HG03432 (cell line): ENCODE data around the gene TMEM35A.
"Not testable (repeated sequence)": the region's sequence is repeated elsewhere in the genome, so short reads cannot be mapped to it uniquely, and the experiment has no call there.

ENCODE experiments used
- ATAC-seq: cut with Tn5 transposase; IDR thresholded peaks from one replicate; pipeline ENCODE4 v1.9.1; 2021; ENCODE audit warnings: mild to moderate bottlenecking, moderate library complexity; ENCODE audit not compliant: unreplicated experiment

TMEM35A gene, protein sequence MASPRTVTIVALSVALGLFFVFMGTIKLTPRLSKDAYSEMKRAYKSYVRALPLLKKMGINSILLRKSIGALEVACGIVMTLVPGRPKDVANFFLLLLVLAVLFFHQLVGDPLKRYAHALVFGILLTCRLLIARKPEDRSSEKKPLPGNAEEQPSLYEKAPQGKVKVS

DNA sequence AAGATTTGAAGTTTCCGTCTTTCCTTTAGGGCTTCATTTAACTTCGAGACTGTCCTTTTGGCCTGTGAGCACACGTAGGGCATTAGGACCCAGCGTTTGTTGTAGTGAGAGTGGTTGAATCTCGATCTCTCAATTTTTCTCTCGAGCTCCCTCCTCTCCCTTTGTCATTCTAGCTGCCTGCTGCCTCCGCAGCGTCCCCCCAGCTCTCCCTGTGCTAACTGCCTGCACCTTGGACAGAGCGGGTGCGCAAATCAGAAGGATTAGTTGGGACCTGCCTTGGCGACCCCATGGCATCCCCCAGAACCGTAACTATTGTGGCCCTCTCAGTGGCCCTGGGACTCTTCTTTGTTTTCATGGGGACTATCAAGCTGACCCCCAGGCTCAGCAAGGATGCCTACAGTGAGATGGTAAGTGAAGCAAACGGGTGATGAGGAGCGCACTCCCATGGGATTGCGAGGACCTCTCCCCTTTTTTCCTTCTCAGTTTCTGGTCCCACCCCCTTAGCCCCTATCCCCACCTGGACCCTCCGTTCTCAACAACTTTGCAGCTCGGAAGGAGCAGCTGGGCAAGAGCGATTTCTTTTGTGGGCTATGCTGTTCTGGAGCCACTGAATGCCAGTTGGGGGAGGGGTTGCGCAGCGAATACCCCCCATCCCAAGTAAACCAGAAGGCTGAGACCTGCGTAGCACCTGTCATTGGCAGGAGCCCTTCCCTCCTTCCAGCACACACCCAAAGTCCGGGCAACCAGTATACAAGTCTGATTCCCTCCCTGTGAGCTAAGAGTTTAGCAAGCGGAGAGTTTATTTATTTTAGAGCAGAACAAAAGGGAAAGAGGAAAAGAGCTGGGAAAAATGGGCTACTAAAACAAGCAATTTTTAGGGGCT, at the start of gene TMEM35A:
TSS of gene TMEM35A (plus strand) at position 164 of the 883 bp plus-strand sequence. CDS start at position 288, 124 bp downstream.
- ATAC-seq, result no peak

GRCh38 chrX:101029665-101030064, 49.0 kb upstream of the TMEM35A start:
- no peak for ATAC-seq

DNA sequence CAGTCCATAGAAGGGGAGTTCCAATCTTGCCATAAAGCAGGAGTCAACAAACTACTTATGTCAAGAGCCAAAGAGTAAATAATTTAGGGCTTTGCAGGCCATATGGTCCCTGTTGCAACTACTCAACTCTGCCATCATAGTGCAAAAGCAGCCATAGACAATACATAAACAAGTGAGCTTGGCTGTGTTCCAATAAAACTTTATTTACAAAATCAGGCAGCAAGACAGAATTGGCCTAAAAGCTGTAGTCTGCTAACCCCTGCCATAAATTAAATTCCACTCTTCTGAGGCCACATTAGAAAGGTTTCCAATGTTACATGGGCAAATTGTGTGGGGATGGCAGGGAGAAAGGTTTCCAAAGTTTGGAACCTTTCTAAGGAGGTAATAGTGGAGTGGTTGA, 41.4 kb upstream of the TMEM35A start:
- ATAC-seq, result no peak

GRCh38 chrX:101040197-101040596, 38.5 kb upstream of the TMEM35A start:
- ATAC-seq, result no peak

DNA sequence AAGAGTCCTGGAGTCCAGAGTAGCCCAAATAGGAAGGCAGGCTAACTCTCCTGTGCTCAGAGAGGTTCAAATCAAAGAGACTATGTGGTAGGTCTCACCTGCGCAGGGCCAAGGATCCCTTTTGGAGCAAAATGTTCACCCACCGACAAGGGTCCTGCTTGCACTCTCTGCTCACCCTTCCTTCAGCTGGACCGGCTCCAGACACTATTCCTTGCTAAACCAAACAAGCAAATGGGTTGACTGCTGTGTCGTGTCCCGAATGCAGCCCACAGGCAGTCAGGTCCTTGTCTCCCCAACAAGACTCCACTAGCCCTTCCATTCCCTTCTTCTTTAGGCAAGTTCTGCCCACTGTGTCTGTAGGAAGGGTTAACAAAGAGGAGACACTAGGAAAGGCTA, 27.5 kb upstream of the TMEM35A start:
- ATAC-seq, result peak; percentile 8

DNA sequence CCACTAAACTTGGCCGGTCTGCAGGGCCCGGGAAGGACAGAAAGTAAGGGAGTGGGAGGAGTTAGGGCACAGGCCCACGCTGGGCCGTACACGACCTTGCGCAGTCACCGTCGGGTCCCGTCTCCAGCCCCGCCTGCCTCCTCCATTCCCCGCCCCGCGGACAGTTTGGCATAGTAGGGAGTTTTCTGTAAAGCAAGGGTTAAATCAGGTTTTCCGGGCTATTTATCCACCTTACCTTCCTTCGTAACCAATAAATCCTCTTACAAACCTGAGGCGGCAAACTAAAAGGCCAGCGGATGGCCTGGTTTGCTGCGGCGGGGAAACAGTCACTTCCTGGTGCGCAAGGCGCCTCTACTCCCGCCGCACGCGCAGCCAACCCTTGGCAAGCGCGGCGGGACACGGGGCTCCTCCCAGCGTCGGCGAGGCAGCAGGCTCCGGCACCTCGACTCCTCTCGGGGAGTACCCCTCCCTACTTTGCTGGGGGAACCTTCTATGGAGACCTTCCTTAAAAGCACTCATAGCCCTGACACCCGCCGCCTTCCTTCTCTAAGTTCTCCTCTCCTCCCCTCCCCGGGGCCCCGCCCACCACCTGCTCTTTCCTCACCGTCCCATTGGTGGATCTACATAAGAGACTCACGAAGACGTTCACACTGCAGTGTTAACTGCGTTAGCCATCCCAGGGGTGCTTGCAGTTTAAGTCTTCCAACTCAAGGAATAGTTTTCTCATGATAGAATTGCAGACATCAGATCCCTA, 27.0 kb upstream of the TMEM35A start, which contains the start of gene TRMT2B:
TSS of gene TRMT2B (minus strand) at position 563 of the 754 bp plus-strand sequence. CDS start 9,822 bp downstream, outside the sequence.
- peak; percentile 97 for ATAC-seq

DNA sequence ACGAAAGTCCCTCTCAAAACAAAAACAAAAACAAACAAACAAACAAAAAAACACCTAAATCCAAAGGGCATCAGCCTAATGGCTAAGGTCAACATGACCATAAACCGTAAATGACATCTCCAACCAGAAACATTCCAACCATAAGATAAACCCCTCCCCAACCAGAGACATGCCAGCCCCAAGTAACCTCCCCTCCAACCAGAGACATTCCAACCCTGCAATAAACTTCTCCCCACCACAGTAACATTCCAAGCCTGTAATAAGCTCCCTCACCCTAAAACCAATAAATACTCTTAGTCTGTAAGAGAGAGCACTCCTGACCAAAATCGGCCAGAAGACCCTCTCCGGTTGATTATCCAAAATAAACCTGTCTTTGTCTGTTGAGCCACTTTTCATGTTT, 22.1 kb upstream of the TMEM35A start:
- not testable (repeated sequence) for ATAC-seq

- peak; percentile 97 for ATAC-seq
Observed at GRCh38 chrX:101057093-101057714, 21.5 kb upstream of the TMEM35A start.

DNA sequence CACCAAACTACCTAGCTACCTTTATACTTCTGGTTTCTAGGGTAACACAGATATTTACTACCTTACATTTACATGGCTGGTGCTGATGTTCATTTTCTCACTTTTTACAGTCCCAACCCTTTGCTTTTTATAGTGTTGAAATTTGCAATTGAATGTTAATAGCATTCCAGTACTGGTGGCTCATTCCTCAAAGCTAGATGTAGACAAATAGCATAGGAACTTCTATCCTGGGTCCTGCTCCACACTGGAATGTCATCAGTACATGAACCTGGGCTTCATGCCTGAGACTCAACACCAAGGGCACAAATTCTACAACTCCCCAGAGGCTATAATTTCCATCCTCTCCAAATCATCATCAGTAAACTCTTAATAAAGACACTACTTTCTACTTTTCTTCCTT, 16.5 kb upstream of the TMEM35A start:
- ATAC-seq, result no peak

DNA sequence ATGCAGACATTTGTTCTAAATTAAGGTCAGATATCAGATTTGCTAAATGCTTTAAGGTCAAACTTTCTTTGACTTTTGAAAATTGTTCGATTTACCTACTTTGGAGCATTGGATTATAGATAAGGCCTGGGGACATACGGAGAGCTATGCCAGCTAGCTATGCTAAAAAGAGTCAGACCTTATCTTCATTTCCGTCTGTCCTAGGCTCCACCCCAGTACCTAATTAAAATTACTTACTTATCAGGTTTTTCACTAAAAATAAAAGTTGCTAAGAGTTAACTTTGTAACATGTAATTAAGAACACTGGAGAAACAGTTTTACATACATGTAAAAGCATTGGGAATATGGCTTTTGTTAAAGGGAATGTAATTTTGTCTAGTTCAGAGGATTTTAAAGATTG, 7.1 kb upstream of the TMEM35A start:
- no peak for ATAC-seq

DNA sequence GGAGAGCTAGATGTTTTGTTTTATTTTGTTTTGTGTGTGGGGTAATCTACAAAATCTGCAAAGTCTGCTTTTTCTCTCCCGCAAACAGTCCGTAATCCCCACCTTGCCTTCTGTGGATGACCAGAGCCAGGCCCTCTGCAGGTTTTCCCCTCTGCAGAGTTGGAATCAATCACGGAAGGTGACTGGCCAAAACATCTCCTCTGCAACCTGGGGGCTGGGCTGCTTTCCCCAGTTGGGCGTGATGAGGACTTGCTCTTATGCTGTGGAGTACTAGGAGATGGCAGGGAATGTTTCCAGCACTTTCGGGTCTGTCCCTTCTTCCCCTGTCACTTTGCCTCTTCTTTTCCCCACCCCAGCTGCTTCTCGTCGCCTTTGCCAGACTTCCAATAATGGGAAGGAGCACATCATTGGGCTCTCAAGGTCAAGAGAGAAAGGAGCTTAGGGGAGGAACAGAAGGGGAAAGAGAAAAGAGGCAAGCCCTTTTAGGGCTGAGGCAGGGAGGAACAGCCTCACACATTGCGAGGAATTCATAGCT, 1.1 kb downstream of the TMEM35A start:
- ATAC-seq, result no peak

DNA sequence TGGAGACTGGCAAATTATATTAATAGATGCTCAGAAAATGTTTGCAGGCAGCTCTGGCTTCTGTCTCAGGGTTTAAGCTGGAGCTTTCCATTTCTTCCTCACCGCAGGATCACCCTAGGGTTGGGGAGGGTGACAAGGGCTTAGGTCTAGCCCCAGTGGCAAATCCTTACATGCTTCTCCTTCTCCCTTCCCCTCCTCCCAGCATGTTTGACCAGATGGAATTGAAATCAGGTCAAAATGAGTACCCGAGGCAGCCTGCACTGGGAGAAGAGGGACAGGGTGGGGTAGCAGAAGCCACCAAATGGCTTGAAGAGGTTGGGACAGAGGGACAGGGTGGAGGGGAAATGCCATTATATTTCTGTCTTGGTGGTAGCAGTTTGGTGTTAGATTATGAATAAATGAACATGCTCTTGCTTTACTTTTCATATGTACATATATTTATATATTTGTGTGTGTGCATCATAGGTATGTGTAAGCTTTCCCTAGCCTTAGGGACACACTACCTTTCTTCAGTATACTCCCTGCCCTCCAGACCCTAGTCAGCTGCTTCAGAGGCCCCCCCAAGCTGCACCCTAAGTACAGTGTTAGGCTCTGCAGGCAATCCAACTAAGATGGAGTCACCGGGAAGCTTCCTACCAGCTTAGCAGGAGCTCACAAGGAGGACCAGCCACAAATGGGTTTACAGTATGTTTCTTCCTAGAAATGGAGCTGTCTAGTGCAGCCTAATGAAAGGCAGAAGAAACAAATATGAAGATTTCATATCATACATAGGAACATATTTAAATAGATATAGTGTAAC, 1.8 kb downstream of the TMEM35A start:
- no peak for ATAC-seq

DNA sequence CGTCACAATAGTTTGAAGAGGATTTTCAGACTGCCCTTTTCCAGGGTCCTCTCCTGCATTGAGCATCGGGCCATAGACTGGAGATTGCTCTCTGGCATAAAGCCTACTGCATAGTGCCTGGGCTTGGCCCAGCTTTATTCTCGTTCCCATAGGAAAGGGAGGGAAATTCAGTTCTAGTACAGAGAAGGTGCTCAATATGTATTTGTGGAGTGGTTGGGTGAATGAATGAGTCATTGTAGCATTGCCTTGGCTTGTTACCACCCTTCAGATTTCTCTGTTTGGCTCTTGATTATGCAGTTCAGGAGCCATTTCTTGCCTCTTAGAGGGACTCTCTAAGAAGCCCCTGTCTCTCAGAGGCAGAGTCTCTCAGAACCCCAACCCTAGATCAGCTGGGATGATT, 2.6 kb downstream of the TMEM35A start:
- no peak for ATAC-seq

DNA sequence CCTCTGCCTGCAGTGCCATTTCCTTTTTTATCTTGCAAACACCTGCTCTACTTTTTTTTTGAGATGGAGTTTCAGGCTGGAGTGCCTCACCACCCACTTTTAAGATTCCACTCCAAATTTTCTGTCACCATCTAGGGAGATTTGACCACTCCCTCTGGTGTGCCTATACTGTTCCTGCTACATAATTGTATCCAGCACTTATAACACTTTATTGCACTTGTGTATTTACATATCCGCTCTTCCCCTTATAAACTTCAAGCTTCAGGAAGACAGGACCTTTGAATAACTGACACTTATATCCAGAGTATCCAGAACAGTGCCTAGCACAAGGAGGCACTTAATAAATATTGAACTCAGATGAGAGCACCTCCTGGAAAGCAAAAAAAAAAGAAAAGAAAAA, 13.1 kb downstream of the TMEM35A start:
- ATAC-seq, result no peak

- peak; percentile 100 for ATAC-seq
Observed at GRCh38 chrX:101097546-101098453, 19.1 kb downstream of the TMEM35A start, which contains the start of gene CENPI. TSS of gene CENPI (plus strand) at chrX:101098204. CDS start at chrX:101101071, 2,867 bp downstream.

GRCh38 chrX:101108284-101108683, 29.6 kb downstream of the TMEM35A start:
- no peak for ATAC-seq

- no peak for ATAC-seq
Observed at GRCh38 chrX:101117701-101118100, 39.0 kb downstream of the TMEM35A start.

DNA sequence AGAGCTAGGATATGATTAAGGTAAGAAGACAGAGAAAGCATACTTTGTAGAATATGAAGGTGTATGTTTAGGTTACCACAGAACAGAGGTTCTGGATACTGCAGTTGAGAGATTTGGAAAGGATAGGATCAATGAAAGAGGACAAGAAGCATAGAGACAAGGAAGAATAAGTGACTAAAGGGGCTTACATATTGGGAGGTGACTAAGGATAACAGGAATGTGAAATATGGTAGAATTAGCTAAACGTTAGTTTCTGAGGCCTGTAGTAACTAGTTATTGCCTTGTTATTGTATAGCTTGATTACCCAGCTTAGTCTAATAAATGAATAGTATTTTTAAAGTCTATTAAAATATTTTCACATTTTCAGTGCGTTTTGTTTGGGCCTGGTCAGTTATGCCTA, 57.6 kb downstream of the TMEM35A start:
- no peak for ATAC-seq
